ENCODE data around the gene CEMIP. TPM values are rescaled to one million over a fixed set of nuclear protein-coding genes. Genes with fewer than 3 reads are reported as not detected.
A peak's percentile ranks its signal among the peaks of the same experiment; 100 is the strongest.

Gene CEMIP
- total and polyA plus RNA-seq, 2 of the 4 experiments (the other 2 are of a cell fraction), result 63.8 to 78.0 TPM

- POLR2A ChIA-PET (ENCODE audit: unreplicated experiment), result no interaction called here
- no peak overlapping the region for H2AK5ac ChIP-seq (ENCODE audit: low read depth, low read length)
- no TSS peak for BruUV-seq (replicated peaks)
- H3K14ac ChIP-seq (replicated peaks; ENCODE audit: low read depth, low read length), result no peak overlapping the region
- H4K91ac ChIP-seq (ENCODE audit: insufficient read depth, low read depth, low read length), result no peak overlapping the region
- no peak overlapping the region for H3K9ac ChIP-seq (ENCODE audit: low read depth, low read length)
- in situ Hi-C loops (cut with MboI; ENCODE audit: low sequenced_read_pairs), result no loop called here
- H3K9me1 ChIP-seq (ENCODE audit: insufficient read depth, low read length), result peaks cover 3% of the 10 kb centered on the region; the same call in 1 of the 2 replicates
- H2AFZ ChIP-seq (replicated peaks; ENCODE audit: low read length, poor library complexity), result no peak overlapping the region
- WGBS, 2 experiments (ENCODE audit: extremely low coverage in 2 of 2, insufficient read length in 1 of 2), result 100% methylated on average over 1 of the region's 4 CpGs; no CpG with 5 or more reads in 1 of the 2 experiments
- no peak overlapping the region for H2BK5ac ChIP-seq (ENCODE audit: low read depth, low read length, poor library complexity, severe bottlenecking)
- no peak overlapping the region for H3K56ac ChIP-seq (ENCODE audit: extremely low read depth, insufficient read depth, low read length)
- peaks cover 97% of the 10 kb centered on the region for H4K20me1 ChIP-seq (ENCODE audit: insufficient read depth, low read length)
- no peak overlapping the region for H4K5ac ChIP-seq (ENCODE audit: low read depth, low read length)
- no peak overlapping the region for H3K18ac ChIP-seq (ENCODE audit: low read depth, low read length)
- peak overlapping the region; percentile 31; the same call in 1 of the 2 replicates for H3K27ac ChIP-seq (ENCODE audit: insufficient read depth, low read length)
- ATAC-seq (ENCODE audit: low read depth), result 0 out of 2 replicates have a peak, but pooled peaks have one; percentile 7
- dilution Hi-C loops (cut with HindIII; ENCODE audit: low sequenced_read_pairs, unreplicated experiment), result no loop called here
- no peak overlapping the region for H4K8ac ChIP-seq (ENCODE audit: low read depth in 2 of 2, low read length in 2 of 2)
- no peak overlapping the region for H3K4me2 ChIP-seq (ENCODE audit: low read depth, low read length)
- H3K79me1 ChIP-seq (ENCODE audit: low read depth in 1 of 2, low read length in 2 of 2), result peaks cover 6 to 44% of the 10 kb centered on the region in 2 experiments; a peak in 3 of 4 replicates
- no peak overlapping the region for H3K23ac ChIP-seq (ENCODE audit: low read depth, low read length)
- intact Hi-C loops (cut with micrococcal nuclease), result no loop called here
- CTCF ChIA-PET, result interaction anchor here (0.7 kb wide), 1 partner anchor 11 kb away, joined by 4 read pairs; no protein-coding TSS in a partner anchor
- H2BK20ac ChIP-seq (ENCODE audit: low read depth, low read length), result no peak overlapping the region
- no peak overlapping the region for H3K4me3 ChIP-seq (ENCODE audit: insufficient read depth, low read depth, low read length)
- no peak for TF ChIP-seq CEBPB (IDR thresholded peaks at IDR 0.05; ENCODE audit: low read depth, low read length)
- TF ChIP-seq POLR2A (IDR thresholded peaks at IDR 0.05; ENCODE audit: low read depth, low read length), result no peak
- 0 out of 2 replicates have a peak, but pooled peaks have one; percentile 11 for TF ChIP-seq RAD21 (IDR thresholded peaks at IDR 0.05; ENCODE audit: low read length)
- 0 out of 2 replicates have a peak, but pooled peaks have one; percentile 18 for TF ChIP-seq CTCF (conservative IDR thresholded peaks at IDR 0.05; ENCODE audit: low read depth, low read length)
- no peak for TF ChIP-seq NFE2L2 (IDR thresholded peaks at IDR 0.05; ENCODE audit: low read depth, low read length)
- no peak for TF ChIP-seq CHD1 (IDR thresholded peaks at IDR 0.05; ENCODE audit: low read depth, low read length)
- TF ChIP-seq MAFK (IDR thresholded peaks at IDR 0.05; ENCODE audit: low read depth, low read length), result no peak
- TF ChIP-seq RCOR1 (IDR thresholded peaks at IDR 0.05; ENCODE audit: insufficient replicate concordance, low read length), result no peak
- TF ChIP-seq SMC3 (IDR thresholded peaks at IDR 0.05; ENCODE audit: low read depth, low read length), result no peak
- no peak for TF ChIP-seq FOS (IDR thresholded peaks at IDR 0.05; ENCODE audit: low read depth, low read length)
- TF ChIP-seq RFX5 (IDR thresholded peaks at IDR 0.05; ENCODE audit: low read depth, low read length), result no peak
- TF ChIP-seq ELK1 (IDR thresholded peaks at IDR 0.05; ENCODE audit: borderline replicate concordance, low read depth, low read length), result no peak
- TF ChIP-seq USF2 (IDR thresholded peaks at IDR 0.05; ENCODE audit: low read depth, low read length), result no peak
- no peak overlapping the region for H2BK120ac ChIP-seq (ENCODE audit: low read depth, low read length)
- DNase-seq, result no peak
- peaks cover 64% of the 10 kb centered on the region for H3K36me3 ChIP-seq (ENCODE audit: control insufficient read depth, insufficient read depth, low read length)
- no peak overlapping the region for H2BK15ac ChIP-seq (ENCODE audit: low read depth, low read length)
- H3K4ac ChIP-seq (ENCODE audit: low read depth, low read length), result no peak overlapping the region
- peaks cover 10% of the 10 kb centered on the region; the same call in 1 of the 2 replicates for H3K4me1 ChIP-seq (ENCODE audit: control insufficient read depth, insufficient read depth, low read length)
- no peaks in the 10 kb centered on the region for H3K9me3 ChIP-seq (ENCODE audit: control insufficient read depth, insufficient read depth, low read length)
- peak overlapping the region; percentile 10 for H2AK9ac ChIP-seq (replicated peaks; ENCODE audit: low read depth, low read length, poor library complexity)
- H3K27me3 ChIP-seq (ENCODE audit: control insufficient read depth, insufficient read depth, low read length), result no peaks in the 10 kb centered on the region
Observed at GRCh38 chr15:80835336-80835735, 56.2 kb downstream of the CEMIP start.

Data from IMR-90 (cell line).